Measurements from ENCODE around the gene LAMA5. TPM values are rescaled to one million over a fixed set of nuclear protein-coding genes. Genes with fewer than 3 reads are reported as not detected.

The LAMA5 gene
- total and polyA plus RNA-seq, 9 donors: 30.9 to 107 (median 71.8) TPM

DNA sequence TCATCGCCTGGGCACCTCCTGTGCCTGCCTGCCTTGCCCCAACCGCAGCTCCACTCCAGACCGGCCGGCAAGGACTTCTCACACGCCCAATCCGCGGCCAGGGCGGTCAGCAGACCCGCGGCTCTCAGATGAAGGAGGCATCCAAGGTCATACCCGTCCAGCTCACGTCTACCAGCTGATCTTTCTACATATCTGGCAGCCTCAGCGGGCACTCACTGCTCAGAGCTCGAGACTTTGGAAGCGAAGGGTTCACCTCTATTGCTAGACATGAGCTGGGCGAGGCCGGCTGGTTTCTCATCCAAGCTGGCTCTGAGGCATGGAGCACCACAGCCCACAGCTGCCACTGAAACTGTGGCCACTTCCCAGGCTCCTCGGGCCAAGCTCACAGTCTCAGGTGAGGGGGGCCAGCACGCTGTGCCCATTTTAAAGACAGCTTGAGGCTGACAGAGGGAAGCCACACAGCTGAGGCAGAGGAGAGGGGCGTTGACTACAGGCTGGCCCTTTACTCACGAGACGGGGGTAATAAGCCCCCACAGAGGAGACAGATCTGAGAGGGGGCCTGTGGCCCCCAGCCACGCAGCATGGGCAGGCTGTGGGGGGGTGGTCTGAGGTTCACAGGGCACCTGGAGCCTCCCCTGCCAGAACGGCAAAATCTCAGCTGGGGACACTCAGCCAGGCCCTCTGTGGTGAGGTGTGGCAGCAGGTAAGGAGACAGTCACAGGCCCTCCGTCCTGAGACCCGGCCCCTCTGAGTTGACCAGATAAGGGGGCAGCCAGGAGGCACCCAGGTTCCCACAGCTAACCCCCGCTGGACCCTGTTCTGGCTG, 2.0 kb downstream of the LAMA5 start:
- DNase-seq: peak; percentile 25
- WGBS (ENCODE audit: insufficient coverage): 67% methylated on average over 21 of the region's 27 CpGs
- Histone ChIP-seq H3K27ac (ENCODE audit: low read length) (peak overlapping the region; percentile 42), H3K36me3 (ENCODE audit: control insufficient read depth, insufficient read depth, low read length) (no peaks in the 10 kb centered on the region), H3K4me1 (ENCODE audit: control insufficient read depth, insufficient read depth, low read length) (peaks cover 91% of the 10 kb centered on the region), H3K4me3 (ENCODE audit: low read length) (peak overlapping the region; percentile 72), H3K27me3 (ENCODE audit: control insufficient read depth, insufficient read depth, low read length) (peaks cover 22% of the 10 kb centered on the region), H3K9me3 (replicated peaks; ENCODE audit: control insufficient read depth, low read depth, low read length) (no peaks in the 10 kb centered on the region)

DNA sequence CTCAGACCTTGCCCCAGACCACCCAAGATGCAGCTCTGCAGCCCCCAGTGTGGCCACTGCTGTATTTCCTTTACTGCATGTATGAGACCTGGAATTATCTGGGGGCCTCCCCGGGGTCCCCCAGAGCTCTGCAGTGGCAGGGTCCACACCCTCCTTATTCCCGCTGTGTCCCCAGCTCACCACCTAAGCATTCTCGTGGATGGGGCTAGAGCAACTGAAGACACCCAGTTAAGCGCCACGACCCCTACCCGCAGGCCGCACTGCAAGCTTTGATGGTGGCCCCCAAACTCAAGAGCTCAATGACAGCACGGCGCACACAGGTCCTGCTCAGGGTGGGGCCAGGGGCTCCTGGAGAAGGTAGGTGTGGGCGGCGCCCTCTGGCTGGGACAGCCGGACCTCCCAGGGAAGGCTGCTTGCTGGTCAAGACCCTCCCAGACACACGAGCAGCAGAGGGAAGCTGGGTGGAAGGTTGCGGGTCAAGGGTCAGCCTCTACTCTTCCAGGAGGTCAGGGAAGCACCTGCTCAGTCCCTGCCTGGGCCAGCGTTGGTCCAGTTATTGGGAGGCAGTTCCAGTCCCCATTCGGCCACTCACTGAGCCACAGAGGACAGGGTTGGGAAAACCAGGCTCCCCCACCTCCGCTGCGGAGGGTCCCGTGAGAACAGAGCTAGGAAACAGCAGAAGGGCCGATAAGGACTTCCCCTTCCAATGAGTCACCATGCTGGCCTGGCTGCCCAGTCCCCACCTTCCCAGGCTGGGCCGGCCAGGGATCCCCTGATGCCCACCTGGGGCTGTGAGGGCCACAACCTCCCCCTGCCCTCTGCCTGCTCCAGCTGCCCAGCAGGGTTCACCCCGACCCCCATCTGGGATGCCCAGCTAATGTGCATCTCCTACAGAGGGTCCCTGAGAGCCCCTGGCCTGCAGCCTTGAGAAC, 2.9 kb downstream of the LAMA5 start:
- peak overlapping the region; percentile 35 for H3K27ac ChIP-seq (ENCODE audit: low read length)
- peak; percentile 15 for DNase-seq
- H3K27me3 ChIP-seq (ENCODE audit: control insufficient read depth, insufficient read depth, low read length): peaks cover 20% of the 10 kb centered on the region
- no peak overlapping the region for H3K4me3 ChIP-seq (ENCODE audit: low read length)
- no peaks in the 10 kb centered on the region for H3K9me3 ChIP-seq (replicated peaks; ENCODE audit: control insufficient read depth, low read depth, low read length)
- no peaks in the 10 kb centered on the region for H3K36me3 ChIP-seq (ENCODE audit: control insufficient read depth, insufficient read depth, low read length)
- H3K4me1 ChIP-seq (ENCODE audit: control insufficient read depth, insufficient read depth, low read length): peaks cover 91% of the 10 kb centered on the region
- 66% methylated on average over 21 of the region's 22 CpGs for WGBS (ENCODE audit: insufficient coverage)

DNA sequence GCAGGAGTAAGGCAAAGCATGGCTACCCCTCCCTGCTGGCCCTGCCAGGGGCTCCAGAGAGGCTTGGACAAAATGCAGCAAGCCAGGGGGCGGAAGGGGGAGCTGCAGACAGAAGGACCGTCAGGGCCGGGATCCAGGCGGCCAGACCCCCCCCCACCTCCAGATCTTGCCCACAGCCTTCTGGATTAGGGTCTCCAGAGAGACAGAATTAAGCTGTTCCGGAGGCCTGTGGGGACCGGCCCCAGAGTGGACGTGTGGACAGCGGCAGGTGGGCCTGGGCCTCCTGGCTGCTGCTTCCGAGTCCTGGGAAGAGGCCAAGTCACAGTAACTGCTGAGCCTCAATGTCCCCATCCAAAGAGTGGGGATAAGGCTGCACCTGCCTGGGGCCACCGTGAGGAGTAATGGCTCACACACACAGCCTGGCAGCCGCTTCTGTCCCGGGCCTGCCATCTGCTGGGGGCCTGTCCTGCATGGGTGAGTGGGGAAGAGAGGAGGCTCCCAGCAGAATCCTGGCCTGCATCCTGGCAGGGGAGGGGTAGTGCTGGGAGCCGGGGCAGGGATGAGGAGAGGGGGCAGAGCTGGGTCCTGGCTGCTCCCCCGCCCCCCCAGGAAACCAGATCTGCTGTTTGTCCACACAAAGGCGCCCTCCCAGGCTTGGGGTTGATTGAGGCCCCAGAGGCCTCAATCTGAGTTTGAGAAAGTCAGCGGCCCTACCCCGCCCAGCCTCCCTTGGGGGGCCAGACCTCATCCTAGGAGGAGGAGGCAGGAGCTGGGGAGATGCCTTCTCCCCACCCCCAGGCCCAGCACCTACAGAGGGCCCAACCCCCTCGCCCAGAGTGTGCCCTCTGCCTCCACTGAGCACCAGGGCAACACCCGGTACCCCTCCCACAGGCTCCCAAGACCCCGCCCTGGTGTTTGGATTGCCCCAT, 3.9 kb downstream of the LAMA5 start:
- Histone ChIP-seq H3K27me3 (ENCODE audit: control insufficient read depth, insufficient read depth, low read length) (peaks cover 12% of the 10 kb centered on the region), H3K9me3 (replicated peaks; ENCODE audit: control insufficient read depth, low read depth, low read length) (no peaks in the 10 kb centered on the region), H3K36me3 (ENCODE audit: control insufficient read depth, insufficient read depth, low read length) (no peaks in the 10 kb centered on the region), H3K27ac (ENCODE audit: low read length) (peak overlapping the region; percentile 35), H3K4me3 (ENCODE audit: low read length) (no peak overlapping the region), H3K4me1 (ENCODE audit: control insufficient read depth, insufficient read depth, low read length) (peaks cover 91% of the 10 kb centered on the region)
- DNase-seq: peak; percentile 45
- 34% methylated on average over 17 of the region's 20 CpGs for WGBS (ENCODE audit: insufficient coverage)

DNA sequence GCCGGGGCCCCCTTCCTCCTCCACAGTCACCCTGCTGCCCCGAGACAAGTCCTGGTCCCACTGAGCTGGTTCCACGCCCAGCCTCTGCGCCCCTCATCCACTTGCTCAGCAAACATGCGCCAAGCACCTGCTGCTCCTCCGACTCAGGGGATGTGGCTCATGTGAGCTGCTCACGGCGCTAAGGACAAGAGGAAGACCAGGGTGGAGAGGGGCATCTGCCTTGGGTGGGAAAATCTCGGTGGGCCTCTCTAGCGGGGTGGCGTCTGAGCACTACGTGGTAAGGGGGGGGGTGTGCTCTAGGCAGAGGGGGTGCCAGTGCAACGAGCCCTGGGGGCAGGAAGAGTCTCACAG, 4.5 kb downstream of the LAMA5 start:
- Histone ChIP-seq H3K4me1 (ENCODE audit: control insufficient read depth, insufficient read depth, low read length) (peaks cover 91% of the 10 kb centered on the region), H3K36me3 (ENCODE audit: control insufficient read depth, insufficient read depth, low read length) (no peaks in the 10 kb centered on the region), H3K4me3 (ENCODE audit: low read length) (no peak overlapping the region), H3K27me3 (ENCODE audit: control insufficient read depth, insufficient read depth, low read length) (peaks cover 5% of the 10 kb centered on the region), H3K9me3 (replicated peaks; ENCODE audit: control insufficient read depth, low read depth, low read length) (no peaks in the 10 kb centered on the region), H3K27ac (ENCODE audit: low read length) (no peak overlapping the region)
- 70% methylated on average over 7 of the region's 13 CpGs for WGBS (ENCODE audit: insufficient coverage)
- peak; percentile 22 for DNase-seq

DNA sequence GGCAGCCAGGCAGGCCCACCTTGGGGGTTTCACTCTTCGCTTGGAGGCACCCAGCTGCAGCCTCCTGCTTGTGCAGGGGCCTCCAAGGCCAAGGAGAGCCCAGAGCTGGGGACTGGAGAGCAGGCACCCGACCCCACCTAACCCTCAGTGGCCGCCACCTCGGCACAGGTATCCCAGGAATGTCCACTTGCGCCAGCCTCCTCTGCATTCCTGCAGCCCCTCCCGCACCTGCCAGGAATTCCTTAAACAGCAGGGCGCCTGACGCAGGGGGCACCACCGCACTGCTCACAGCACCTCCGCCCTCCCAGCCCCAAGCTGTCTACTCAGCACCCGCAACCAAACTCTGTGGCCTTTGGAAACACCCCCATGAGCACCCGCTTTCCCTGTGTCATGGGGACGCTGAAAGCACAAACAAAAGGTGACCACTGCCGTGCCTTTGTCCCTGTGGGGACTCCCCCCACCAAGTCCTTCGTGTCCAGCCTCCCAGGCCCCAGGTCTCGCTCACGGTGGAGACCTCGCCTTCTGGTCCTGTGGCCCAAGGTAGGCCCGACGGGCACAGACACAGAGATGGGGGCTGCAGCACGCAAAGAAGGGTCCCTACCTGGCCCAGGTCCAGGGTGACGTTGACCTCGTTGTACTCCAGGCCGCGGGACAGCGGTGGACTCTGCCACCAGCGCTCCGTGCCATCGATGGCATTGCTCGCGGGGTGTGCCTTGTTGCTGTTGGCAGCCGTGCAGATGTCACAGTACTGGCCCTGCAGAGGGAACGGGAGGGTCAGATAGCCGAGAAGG, 5.1 kb downstream of the LAMA5 start:
- Histone ChIP-seq H3K9me3 (replicated peaks; ENCODE audit: control insufficient read depth, low read depth, low read length) (no peaks in the 10 kb centered on the region), H3K36me3 (ENCODE audit: control insufficient read depth, insufficient read depth, low read length) (no peaks in the 10 kb centered on the region), H3K4me1 (ENCODE audit: control insufficient read depth, insufficient read depth, low read length) (peaks cover 94% of the 10 kb centered on the region), H3K27ac (ENCODE audit: low read length) (no peak overlapping the region), H3K27me3 (ENCODE audit: control insufficient read depth, insufficient read depth, low read length) (peaks cover 5% of the 10 kb centered on the region), H3K4me3 (ENCODE audit: low read length) (no peak overlapping the region)
- DNase-seq: no peak
- 83% methylated on average over 30 of the region's 34 CpGs for WGBS (ENCODE audit: insufficient coverage)

DNA sequence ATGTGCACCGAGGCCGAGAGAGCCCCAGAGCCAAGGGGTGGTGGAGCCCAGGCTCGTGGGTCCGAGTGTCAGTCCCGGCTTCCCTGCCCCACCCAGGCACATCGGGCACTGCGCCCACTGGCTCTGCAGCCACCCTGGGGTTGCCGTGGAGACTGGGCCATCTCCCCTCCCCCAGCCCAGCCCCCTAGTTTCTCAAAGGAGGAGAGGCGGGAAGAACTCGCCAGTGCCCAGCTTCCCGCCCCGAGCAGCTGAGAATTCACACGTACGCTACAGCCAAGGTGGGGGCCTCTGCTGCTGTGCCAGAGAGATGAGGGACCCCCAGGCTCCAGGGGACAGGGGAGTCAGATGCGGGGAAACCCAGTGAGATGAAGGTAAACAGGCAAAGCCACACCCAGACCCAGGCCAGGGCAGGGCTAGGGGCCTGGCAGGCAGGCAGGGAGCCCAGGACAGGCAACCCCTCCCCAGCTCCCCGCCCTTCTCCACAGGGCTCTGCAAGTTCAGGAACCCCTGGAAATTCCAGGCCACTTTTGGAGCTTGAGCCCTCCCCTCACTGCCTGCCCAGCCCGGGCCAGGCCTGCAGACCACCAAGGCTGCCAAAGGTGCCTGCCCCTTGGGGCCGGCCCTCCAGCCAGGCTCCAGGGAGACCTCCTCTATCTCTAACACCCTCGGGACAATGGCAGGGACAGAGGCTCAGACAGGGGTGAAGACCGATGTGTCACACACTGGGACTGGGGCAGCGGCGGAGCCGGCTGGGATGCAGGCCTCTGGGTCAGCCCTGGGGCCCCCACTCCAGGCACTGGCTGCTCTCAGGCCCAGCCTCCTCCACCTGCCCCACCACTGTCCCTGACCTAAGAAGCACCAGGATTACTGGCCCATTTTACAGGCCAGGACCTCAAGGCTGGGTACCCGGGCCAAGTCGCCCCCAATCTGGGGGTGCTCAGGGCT, 6.0 kb downstream of the LAMA5 start:
- 51% methylated on average over 16 of the region's 25 CpGs for WGBS (ENCODE audit: insufficient coverage)
- H3K27me3 ChIP-seq (ENCODE audit: control insufficient read depth, insufficient read depth, low read length): peaks cover 2% of the 10 kb centered on the region
- no peaks in the 10 kb centered on the region for H3K9me3 ChIP-seq (replicated peaks; ENCODE audit: control insufficient read depth, low read depth, low read length)
- no peak overlapping the region for H3K4me3 ChIP-seq (ENCODE audit: low read length)
- peaks cover 96% of the 10 kb centered on the region for H3K4me1 ChIP-seq (ENCODE audit: control insufficient read depth, insufficient read depth, low read length)
- DNase-seq: no peak
- peak overlapping the region; percentile 25 for H3K27ac ChIP-seq (ENCODE audit: low read length)
- no peaks in the 10 kb centered on the region for H3K36me3 ChIP-seq (ENCODE audit: control insufficient read depth, insufficient read depth, low read length)

DNA sequence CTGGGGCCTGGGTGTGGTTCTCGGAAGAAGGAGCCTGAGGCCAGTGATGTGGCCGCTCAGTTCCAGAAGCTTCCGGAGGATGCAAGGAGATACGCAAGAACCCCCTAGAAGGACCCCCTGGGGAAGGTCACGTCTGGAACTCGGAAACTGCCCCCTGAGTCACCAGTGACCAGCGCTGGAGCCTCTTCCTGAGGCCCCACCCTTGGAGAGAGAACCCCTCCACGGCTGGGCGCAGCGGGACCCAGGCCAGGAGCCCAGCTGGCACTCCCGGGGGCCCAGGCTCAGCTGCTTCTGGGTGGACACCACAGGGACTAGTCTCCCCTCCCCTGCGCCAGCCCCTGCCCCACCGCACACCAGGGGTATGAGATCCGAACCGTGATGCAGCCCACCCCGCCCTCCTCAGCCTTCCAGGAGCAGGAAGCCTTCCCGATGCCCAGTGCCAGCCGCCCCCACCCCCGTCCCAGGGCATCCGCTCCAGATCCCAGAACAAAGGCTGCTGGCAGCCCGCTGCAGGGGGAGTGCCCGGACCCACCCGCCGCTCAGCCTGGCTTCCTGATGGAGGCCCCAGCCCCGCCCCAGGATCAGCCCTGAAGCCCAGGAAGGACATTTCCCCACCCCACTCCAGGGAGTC, 7.5 kb downstream of the LAMA5 start:
- Histone ChIP-seq H3K36me3 (ENCODE audit: control insufficient read depth, insufficient read depth, low read length) (no peaks in the 10 kb centered on the region), H3K4me1 (ENCODE audit: control insufficient read depth, insufficient read depth, low read length) (peaks cover 96% of the 10 kb centered on the region), H3K4me3 (ENCODE audit: low read length) (no peak overlapping the region), H3K27ac (ENCODE audit: low read length) (peak overlapping the region; percentile 69), H3K9me3 (replicated peaks; ENCODE audit: control insufficient read depth, low read depth, low read length) (no peaks in the 10 kb centered on the region), H3K27me3 (ENCODE audit: control insufficient read depth, insufficient read depth, low read length) (no peaks in the 10 kb centered on the region)
- 49% methylated on average over 12 of the region's 25 CpGs for WGBS (ENCODE audit: insufficient coverage)
- peak; percentile 65 for DNase-seq

DNA sequence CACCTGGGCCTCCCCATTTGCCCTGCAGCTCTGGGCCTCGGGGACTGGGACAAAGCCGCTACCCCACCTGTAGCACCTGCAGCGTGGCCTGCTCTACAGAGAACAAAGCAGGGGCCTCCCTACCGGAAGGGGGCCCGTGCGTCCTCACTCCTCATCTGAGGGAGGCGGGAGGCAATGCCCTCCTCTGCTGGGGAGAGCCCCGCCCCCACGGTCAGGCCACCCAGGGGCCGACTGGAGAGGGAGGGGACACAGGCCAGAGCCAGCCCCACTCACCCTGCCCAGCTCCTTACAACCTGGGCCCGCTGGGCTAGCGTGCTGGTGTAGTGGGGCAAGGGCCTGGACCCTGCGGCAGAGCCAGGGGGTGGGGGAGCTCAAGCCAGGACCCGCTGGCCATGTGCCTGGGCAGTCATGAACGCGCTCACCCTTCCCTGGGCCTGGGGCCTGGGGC, 8.0 kb downstream of the LAMA5 start:
- Histone ChIP-seq H3K27me3 (ENCODE audit: control insufficient read depth, insufficient read depth, low read length) (no peaks in the 10 kb centered on the region), H3K27ac (ENCODE audit: low read length) (peak overlapping the region; percentile 69), H3K4me1 (ENCODE audit: control insufficient read depth, insufficient read depth, low read length) (peaks cover 94% of the 10 kb centered on the region), H3K36me3 (ENCODE audit: control insufficient read depth, insufficient read depth, low read length) (no peaks in the 10 kb centered on the region), H3K4me3 (ENCODE audit: low read length) (no peak overlapping the region), H3K9me3 (replicated peaks; ENCODE audit: control insufficient read depth, low read depth, low read length) (no peaks in the 10 kb centered on the region)
- WGBS (ENCODE audit: insufficient coverage): 41% methylated on average over 6 of the region's 16 CpGs
- no peak for DNase-seq
